Astrocyte (in vitro differentiated cells and primary cell): Measurements from ENCODE around the gene MESP2. TPM values are rescaled to one million over a fixed set of nuclear protein-coding genes. Genes with fewer than 3 reads are reported as not detected.

Experiments used
- DNase-seq: peaks from one replicate; pipeline ENCODE4 v3.0.0-alpha.2; 2010; ENCODE audit warnings: low read depth
- FAIRE-seq: peaks from 2 replicates; lab custom pipeline; 2011; peaks lifted over from hg19 to GRCh38; lab: Jason Lieb, UNC
- H2AFZ ChIP-seq: 2 replicates; pipeline ENCODE4 v1.6.0; 2012; ENCODE audit warnings: low read depth, low read length, inconsistent platforms
- H3K27ac ChIP-seq: 2 replicates; pipeline ENCODE4 v1.5.1; 2011; ENCODE audit warnings: low read depth, low read length, inconsistent platforms
- H3K27me3 ChIP-seq: 2 replicates; pipeline ENCODE4 v1.6.0; 2011; ENCODE audit warnings: low read length, inconsistent platforms; ENCODE audit not compliant: insufficient read depth
- H3K36me3 ChIP-seq: 2 replicates; pipeline ENCODE4 v1.5.1; 2011; ENCODE audit warnings: low read length, inconsistent platforms; ENCODE audit not compliant: insufficient read depth
- H3K4me1 ChIP-seq: 2 replicates; pipeline ENCODE4 v1.5.1; 2011; ENCODE audit warnings: low read length, inconsistent platforms; ENCODE audit not compliant: insufficient read depth
- H3K4me2 ChIP-seq: 2 replicates; pipeline ENCODE4 v1.6.0; 2012; ENCODE audit warnings: low read length, inconsistent platforms
- H3K4me3 ChIP-seq: 2 replicates; pipeline ENCODE4 v1.5.1; 2011; ENCODE audit warnings: low read depth, mild to moderate bottlenecking, low read length, inconsistent platforms; ENCODE audit not compliant: insufficient read depth
- H3K79me2 ChIP-seq: 2 replicates; pipeline ENCODE4 v1.6.0; 2012; ENCODE audit warnings: mild to moderate bottlenecking, low read length, inconsistent platforms; ENCODE audit not compliant: insufficient read depth
- H3K9ac ChIP-seq: 2 replicates; pipeline ENCODE4 v1.6.0; 2012; ENCODE audit warnings: mild to moderate bottlenecking, low read length, inconsistent platforms
- H3K9me3 ChIP-seq: 2 replicates; pipeline ENCODE4 v1.5.1; 2012; ENCODE audit warnings: low read depth, mild to moderate bottlenecking, low read length, inconsistent platforms; ENCODE audit not compliant: insufficient read depth
- H4K20me1 ChIP-seq: 2 replicates; pipeline ENCODE4 v1.6.0; 2012; ENCODE audit warnings: low read length, inconsistent platforms; ENCODE audit not compliant: insufficient read depth
- H3K27ac Mint-ChIP-seq: one replicate; pipeline ENCODE4 v1.8.0; 2021; ENCODE audit warnings: mild to moderate bottlenecking, mixed read lengths; ENCODE audit not compliant: unreplicated experiment
- H3K27me3 Mint-ChIP-seq: one replicate; pipeline ENCODE4 v1.8.0; 2021; ENCODE audit warnings: low read depth, mixed read lengths; ENCODE audit not compliant: unreplicated experiment
- H3K36me3 Mint-ChIP-seq: one replicate; pipeline ENCODE4 v1.8.0; 2021; ENCODE audit warnings: low read depth, mixed read lengths; ENCODE audit not compliant: unreplicated experiment
- H3K4me1 Mint-ChIP-seq: one replicate; pipeline ENCODE4 v1.8.0; 2021; ENCODE audit warnings: low read depth, mixed read lengths; ENCODE audit not compliant: unreplicated experiment
- H3K4me3 Mint-ChIP-seq: one replicate; pipeline ENCODE4 v1.8.0; 2021; ENCODE audit warnings: mild to moderate bottlenecking, moderate library complexity, mixed read lengths; ENCODE audit not compliant: unreplicated experiment
- H3K9me3 Mint-ChIP-seq: one replicate; pipeline ENCODE4 v1.8.0; 2021; ENCODE audit warnings: mild to moderate bottlenecking, mixed read lengths; ENCODE audit not compliant: unreplicated experiment
- CTCF ChIP-seq: IDR thresholded peaks from 2 replicates; pipeline ENCODE4 v1.5.1; 2011; ENCODE audit warnings: low read depth, mild to moderate bottlenecking, inconsistent platforms, low read length, moderate library complexity; ENCODE audit not compliant: insufficient read depth
- EZH2 ChIP-seq: IDR thresholded peaks from 2 replicates; pipeline ENCODE4 v1.6.1; 2012; ENCODE audit warnings: mild to moderate bottlenecking, low read length, inconsistent platforms; ENCODE audit not compliant: insufficient read depth
- total RNA-seq: library from RNA; stranded (reverse); gene quantifications from 2 replicates; pipeline ENCODE4 v1.2.1, GENCODE V29; 2021

Gene MESP2
- total RNA-seq, 1 donor from 2014 or later = not detected

GRCh38 chr15:89805241-89806209, 29.4 kb downstream of the MESP2 start:
- Histone ChIP-seq H3K9me3 (no peaks in the 10 kb centered on the region), H2AFZ (no peak overlapping the region), H3K4me1 (peaks cover 12% of the 10 kb centered on the region), H3K9ac (no peak overlapping the region), H3K4me2 (no peak overlapping the region), H3K27ac (no peak overlapping the region), H3K36me3 (peaks cover 19% of the 10 kb centered on the region), H3K4me3 (no peak overlapping the region), H3K79me2 (peaks cover 26% of the 10 kb centered on the region), H3K27me3 (no peaks in the 10 kb centered on the region), H4K20me1 (peaks cover 26% of the 10 kb centered on the region)
- H3K4me3 Mint-ChIP-seq = no peak overlapping the region
- peaks cover 24% of the 10 kb centered on the region for H3K27me3 Mint-ChIP-seq
- no peak overlapping the region for H3K27ac Mint-ChIP-seq
- TF ChIP-seq EZH2 (no peak), CTCF (no peak)
- no peaks in the 10 kb centered on the region for H3K4me1 Mint-ChIP-seq
- FAIRE-seq = no peak
- DNase-seq = no peak
- no peaks in the 10 kb centered on the region for H3K9me3 Mint-ChIP-seq
- H3K36me3 Mint-ChIP-seq = no peaks in the 10 kb centered on the region

DNA sequence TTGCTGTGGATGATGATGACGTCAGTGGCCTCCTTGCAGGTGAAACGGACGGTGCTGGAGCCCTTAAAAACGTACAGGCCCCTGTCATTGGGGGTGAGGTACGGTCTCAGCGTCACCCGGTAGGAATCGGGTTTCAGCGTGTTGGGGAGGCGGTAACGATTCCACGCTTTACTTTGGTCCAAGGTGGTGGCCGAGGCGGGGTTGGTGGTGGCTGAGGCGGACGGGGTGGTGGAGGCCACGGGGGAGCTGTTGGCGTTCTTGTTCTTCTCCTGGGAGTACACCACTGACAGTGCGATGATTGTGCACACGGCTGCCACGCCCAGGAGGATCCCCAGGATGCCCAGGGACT, 30.1 kb downstream of the MESP2 start:
- H3K36me3 Mint-ChIP-seq = no peaks in the 10 kb centered on the region
- FAIRE-seq = no peak
- Histone ChIP-seq H3K4me3 (no peak overlapping the region), H3K27ac (no peak overlapping the region), H2AFZ (no peak overlapping the region), H3K9ac (no peak overlapping the region), H3K79me2 (peaks cover 33% of the 10 kb centered on the region), H3K9me3 (no peaks in the 10 kb centered on the region), H4K20me1 (peaks cover 21% of the 10 kb centered on the region), H3K4me1 (peaks cover 12% of the 10 kb centered on the region), H3K36me3 (peaks cover 18% of the 10 kb centered on the region), H3K27me3 (no peaks in the 10 kb centered on the region), H3K4me2 (no peak overlapping the region)
- DNase-seq = no peak
- peaks cover 28% of the 10 kb centered on the region for H3K27me3 Mint-ChIP-seq
- H3K27ac Mint-ChIP-seq = no peak overlapping the region
- no peak overlapping the region for H3K4me3 Mint-ChIP-seq
- H3K9me3 Mint-ChIP-seq = no peaks in the 10 kb centered on the region
- no peak for TF ChIP-seq EZH2
- TF ChIP-seq CTCF = no peak
- no peaks in the 10 kb centered on the region for H3K4me1 Mint-ChIP-seq
